Measurements from ENCODE around the gene MBNL2. TPM values are rescaled to one million over a fixed set of nuclear protein-coding genes. Genes with fewer than 3 reads are reported as not detected.
A peak's percentile ranks its signal among the peaks of the same experiment; 100 is the strongest.

The MBNL2 gene
- total and polyA plus RNA-seq, 7 donors = 11.8 to 110 (median 84.7) TPM

- no peaks in the 10 kb centered on the region for H3K27me3 ChIP-seq
- no peaks in the 10 kb centered on the region for H3K9me3 ChIP-seq
- DNase-seq = no peak
- intact Hi-C loops (cut with DNase I) = no loop called here
- WGBS, 2 donors = 91 to 95% methylated on average over 3 of the region's 3 CpGs
- peaks cover 0 to 99% (median 81%) of the 10 kb centered on the region in 4 donors for H3K4me1 ChIP-seq
- no peaks in the 10 kb centered on the region for H3K36me3 ChIP-seq
- no peak overlapping the region for H3K4me3 ChIP-seq
- peak overlapping the region in 3 of 4 donors; percentile 16 to 86 (median 26) for H3K27ac ChIP-seq
- TF ChIP-seq EP300 (IDR thresholded peaks at IDR 0.05) (no peak), POLR2A (IDR thresholded peaks at IDR 0.05) (no peak), POLR2AphosphoS5 (IDR thresholded peaks at IDR 0.05) (no peak)
- TF ChIP-seq, protein P1, sequence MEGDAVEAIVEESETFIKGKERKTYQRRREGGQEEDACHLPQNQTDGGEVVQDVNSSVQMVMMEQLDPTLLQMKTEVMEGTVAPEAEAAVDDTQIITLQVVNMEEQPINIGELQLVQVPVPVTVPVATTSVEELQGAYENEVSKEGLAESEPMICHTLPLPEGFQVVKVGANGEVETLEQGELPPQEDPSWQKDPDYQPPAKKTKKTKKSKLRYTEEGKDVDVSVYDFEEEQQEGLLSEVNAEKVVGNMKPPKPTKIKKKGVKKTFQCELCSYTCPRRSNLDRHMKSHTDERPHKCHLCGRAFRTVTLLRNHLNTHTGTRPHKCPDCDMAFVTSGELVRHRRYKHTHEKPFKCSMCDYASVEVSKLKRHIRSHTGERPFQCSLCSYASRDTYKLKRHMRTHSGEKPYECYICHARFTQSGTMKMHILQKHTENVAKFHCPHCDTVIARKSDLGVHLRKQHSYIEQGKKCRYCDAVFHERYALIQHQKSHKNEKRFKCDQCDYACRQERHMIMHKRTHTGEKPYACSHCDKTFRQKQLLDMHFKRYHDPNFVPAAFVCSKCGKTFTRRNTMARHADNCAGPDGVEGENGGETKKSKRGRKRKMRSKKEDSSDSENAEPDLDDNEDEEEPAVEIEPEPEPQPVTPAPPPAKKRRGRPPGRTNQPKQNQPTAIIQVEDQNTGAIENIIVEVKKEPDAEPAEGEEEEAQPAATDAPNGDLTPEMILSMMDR (IDR thresholded peaks at IDR 0.05) = no peak
Observed at GRCh38 chr13:97264663-97265062, 42.5 kb downstream of the MBNL2 start.

- H3K36me3 ChIP-seq = no peaks in the 10 kb centered on the region
- DNase-seq = no peak
- no peak overlapping the region for H3K4me3 ChIP-seq
- TF ChIP-seq POLR2AphosphoS5 (IDR thresholded peaks at IDR 0.05) = no peak
- TF ChIP-seq, protein P1 (IDR thresholded peaks at IDR 0.05) = no peak
- no peak for TF ChIP-seq EP300 (IDR thresholded peaks at IDR 0.05)
- TF ChIP-seq POLR2A (IDR thresholded peaks at IDR 0.05) = no peak
- peaks cover 0 to 96% (median 72%) of the 10 kb centered on the region in 4 donors for H3K4me1 ChIP-seq
- intact Hi-C loops (cut with DNase I) = no loop called here
- WGBS, 2 donors = 89 to 93% methylated on average over 8 of the region's 8 CpGs
- no peaks in the 10 kb centered on the region for H3K9me3 ChIP-seq
- no peaks in the 10 kb centered on the region for H3K27me3 ChIP-seq
- H3K27ac ChIP-seq = peak overlapping the region; percentile 50 to 89 (median 74)
Observed at GRCh38 chr13:97266332-97266731, 44.2 kb downstream of the MBNL2 start.

- Histone ChIP-seq H3K36me3 (no peaks in the 10 kb centered on the region), H3K27ac (peak overlapping the region; percentile 50 to 89 (median 74)), H3K27me3 (no peaks in the 10 kb centered on the region), H3K4me3 (peak overlapping the region in 1 of 4 donors; percentile 1), H3K9me3 (no peaks in the 10 kb centered on the region), H3K4me1 (peaks cover 0 to 95% (median 70%) of the 10 kb centered on the region in 4 donors)
- no peak for DNase-seq
- TF ChIP-seq, protein P1 (IDR thresholded peaks at IDR 0.05) = no peak
- TF ChIP-seq EP300 (IDR thresholded peaks at IDR 0.05) (no peak), POLR2A (IDR thresholded peaks at IDR 0.05) (no peak), POLR2AphosphoS5 (IDR thresholded peaks at IDR 0.05) (no peak)
- 83 to 94% methylated on average over 8 of the region's 8 CpGs for WGBS, 2 donors
- intact Hi-C loops (cut with DNase I) = no loop called here
Observed at GRCh38 chr13:97266772-97267417, 44.8 kb downstream of the MBNL2 start.

GRCh38 chr13:97267418-97268059 lies 45.4 kb downstream of the MBNL2 start:
- H3K4me3 ChIP-seq = peak overlapping the region in 1 of 4 donors; percentile 1
- H3K27me3 ChIP-seq = no peaks in the 10 kb centered on the region
- H3K4me1 ChIP-seq = peaks cover 0 to 94% (median 69%) of the 10 kb centered on the region in 4 donors
- no peaks in the 10 kb centered on the region for H3K9me3 ChIP-seq
- no peaks in the 10 kb centered on the region for H3K36me3 ChIP-seq
- intact Hi-C loops (cut with DNase I) = no loop called here
- TF ChIP-seq, protein P1 (IDR thresholded peaks at IDR 0.05) = no peak
- TF ChIP-seq POLR2AphosphoS5 (IDR thresholded peaks at IDR 0.05) = no peak
- no peak for TF ChIP-seq EP300 (IDR thresholded peaks at IDR 0.05)
- TF ChIP-seq POLR2A (IDR thresholded peaks at IDR 0.05) = no peak
- WGBS, 2 donors = 84 to 93% methylated on average over 11 of the region's 11 CpGs
- no peak for DNase-seq
- H3K27ac ChIP-seq = peak overlapping the region; percentile 50 to 89 (median 74)
